ENCODE measurements around the gene FTO. TPM values are rescaled to one million over a fixed set of nuclear protein-coding genes. Genes with fewer than 3 reads are reported as not detected.

Gene FTO
- polyA plus RNA-seq, 3 donors = 16.8 to 51.0 (median 37.7) TPM

- H3K27me3 Mint-ChIP-seq (ENCODE audit: low read depth in 3 of 3) = no peaks in the 10 kb centered on the region
- H3K36me3 Mint-ChIP-seq = peaks cover 3 to 5% of the 10 kb centered on the region in 2 donors
- no peak for TF ChIP-seq CTCF (IDR thresholded peaks at IDR 0.05)
Observed at GRCh38 chr16:53855056-53855455, 151.1 kb downstream of the FTO start.

GRCh38 chr16:53855511-53855910 is 151.6 kb downstream of the FTO start:
- Histone ChIP-seq H3K4me3 (replicated peaks in 1 of 3; ENCODE audit: low read depth in 2 of 3, low read length in 3 of 3) (no peak overlapping the region), H3K27me3 (ENCODE audit: control insufficient read depth in 2 of 2, insufficient read depth in 2 of 2, low read length in 2 of 2) (no peaks in the 10 kb centered on the region), H3K36me3 (replicated peaks in 1 of 2; ENCODE audit: control insufficient read depth in 1 of 2, insufficient read depth in 2 of 2, low read length in 2 of 2) (no peaks in the 10 kb centered on the region), H4K20me1 (ENCODE audit: insufficient read depth, low read length) (no peaks in the 10 kb centered on the region), H3K4me2 (replicated peaks; ENCODE audit: extremely low read depth, low read length, poor library complexity, severe bottlenecking) (no peak overlapping the region), H2AFZ (ENCODE audit: insufficient read depth, low read depth, low read length, poor library complexity, severe bottlenecking) (no peak overlapping the region), H3K9me3 (replicated peaks in 1 of 2; ENCODE audit: control insufficient read depth in 1 of 2, insufficient read depth in 1 of 2, low read length in 2 of 2) (no peaks in the 10 kb centered on the region), H3K27ac (ENCODE audit: low read depth in 1 of 2, low read length in 2 of 2) (no peak overlapping the region), H3K79me2 (ENCODE audit: insufficient read depth, low read length) (no peaks in the 10 kb centered on the region), H3K4me1 (ENCODE audit: control insufficient read depth in 1 of 2, insufficient read depth in 2 of 2, low read length in 2 of 2) (peaks cover 0 to 3% of the 10 kb centered on the region in 2 donors), H3K9ac (ENCODE audit: insufficient read depth, low read length, poor library complexity, severe bottlenecking) (no peak overlapping the region)
- H3K36me3 Mint-ChIP-seq = peaks cover 5 to 6% of the 10 kb centered on the region in 2 donors
- no peaks in the 10 kb centered on the region for H3K27me3 Mint-ChIP-seq (ENCODE audit: low read depth in 3 of 3)
- peaks cover 5% of the 10 kb centered on the region for H3K4me1 Mint-ChIP-seq
- no peak overlapping the region for H3K4me3 Mint-ChIP-seq
- DNase-seq = no peak
- WGBS (ENCODE audit: insufficient coverage) = no CpG with 5 or more reads among the region's 1 CpG
- TF ChIP-seq CTCF (IDR thresholded peaks at IDR 0.05) = no peak
- intact Hi-C loops (cut with micrococcal nuclease) = no loop called here
- H3K27ac Mint-ChIP-seq = no peak overlapping the region
- H3K9me3 Mint-ChIP-seq = peaks cover 0 to 3% (median 0%) of the 10 kb centered on the region in 7 donors

More at GRCh38 chr16:53855056-53855455, 151.1 kb downstream of the FTO start:
- intact Hi-C loops (cut with micrococcal nuclease) = no loop called here
- no peaks in the 10 kb centered on the region for H3K27me3 ChIP-seq (ENCODE audit: control insufficient read depth in 2 of 2, insufficient read depth in 2 of 2, low read length in 2 of 2)
- no peak overlapping the region for H3K27ac Mint-ChIP-seq
- no peaks in the 10 kb centered on the region for H3K36me3 ChIP-seq (replicated peaks in 1 of 2; ENCODE audit: control insufficient read depth in 1 of 2, insufficient read depth in 2 of 2, low read length in 2 of 2)
- no peaks in the 10 kb centered on the region for H3K9me3 ChIP-seq (replicated peaks in 1 of 2; ENCODE audit: control insufficient read depth in 1 of 2, insufficient read depth in 1 of 2, low read length in 2 of 2)
- peaks cover 0 to 3% (median 0%) of the 10 kb centered on the region in 7 donors for H3K9me3 Mint-ChIP-seq
- H3K4me3 Mint-ChIP-seq = no peak overlapping the region
- H2AFZ ChIP-seq (ENCODE audit: insufficient read depth, low read depth, low read length, poor library complexity, severe bottlenecking) = no peak overlapping the region
- peaks cover 5% of the 10 kb centered on the region for H3K4me1 Mint-ChIP-seq
- H3K79me2 ChIP-seq (ENCODE audit: insufficient read depth, low read length) = no peaks in the 10 kb centered on the region
- no peak overlapping the region for H3K9ac ChIP-seq (ENCODE audit: insufficient read depth, low read length, poor library complexity, severe bottlenecking)
- no peak for DNase-seq
- no peak overlapping the region for H3K4me3 ChIP-seq (replicated peaks in 1 of 3; ENCODE audit: low read depth in 2 of 3, low read length in 3 of 3)
- peaks cover 0 to 3% of the 10 kb centered on the region in 2 donors for H3K4me1 ChIP-seq (ENCODE audit: control insufficient read depth in 1 of 2, insufficient read depth in 2 of 2, low read length in 2 of 2)
- no peak overlapping the region for H3K27ac ChIP-seq (ENCODE audit: low read depth in 1 of 2, low read length in 2 of 2)
- H3K4me2 ChIP-seq (replicated peaks; ENCODE audit: extremely low read depth, low read length, poor library complexity, severe bottlenecking) = no peak overlapping the region
- H4K20me1 ChIP-seq (ENCODE audit: insufficient read depth, low read length) = no peaks in the 10 kb centered on the region

All from CD14-positive monocyte (primary cell).